ENCODE results near the gene CSTA.

- TF ChIP-seq CTCF (IDR thresholded peaks at IDR 0.05): no peak
- no peak for TF ChIP-seq POLR2AphosphoS5 (IDR thresholded peaks at IDR 0.05)
- TF ChIP-seq POLR2A (IDR thresholded peaks at IDR 0.05): no peak
These were observed 7.5 kb downstream of the CSTA start for GRCh38 chr3:122332551-122332950.

All from stomach (tissue), 4 donors.